Forelimb muscle (tissue), 1 donor: Measurements from ENCODE around the gene SCAP. TPM values are rescaled to one million over a fixed set of nuclear protein-coding genes. Genes with fewer than 3 reads are reported as not detected.

ENCODE experiments used
- DNase-seq: peaks from one replicate; pipeline ENCODE4 v3.0.0-alpha.2; 2013; ENCODE audit warnings: low read depth
- polyA plus RNA-seq: library from polyadenylated mRNA; unstranded; fragments of 120-200 nt; gene quantifications from one replicate; pipeline ENCODE4 v1.2.1, GENCODE V29; 2013; ENCODE audit not compliant: insufficient read length

The SCAP gene
- polyA plus RNA-seq, 1 donor, result 40.9 TPM

GRCh38 chr3:47366833-47367232 is 108.9 kb downstream of the SCAP start:
- DNase-seq, result no peak

GRCh38 chr3:47365213-47366153 is 110.3 kb downstream of the SCAP start:
- no peak for DNase-seq

Other genes with a start within 250 kb of the SCAP start
- 7.3 TPM for gene KIF9, start 193.1 kb downstream of the SCAP start, polyA plus RNA-seq
- 15.8 TPM for gene KLHL18, start 193.0 kb downstream of the SCAP start, polyA plus RNA-seq
- gene PTPN23, start 94.9 kb downstream of the SCAP start, polyA plus RNA-seq, result 21.3 TPM
- 26.1 TPM for gene ELP6, start 37.8 kb upstream of the SCAP start, polyA plus RNA-seq
- 1.8 TPM for gene CSPG5, start 102.9 kb upstream of the SCAP start, polyA plus RNA-seq